Endothelial cell of umbilical vein (primary cell): ENCODE results near the gene ATXN7L1. TPM values are rescaled to one million over a fixed set of nuclear protein-coding genes. Genes with fewer than 3 reads are reported as not detected.

ENCODE experiments used
- BruUV-seq: library from RNA; stranded (reverse); fragments of 400-500 nt; replicated peaks from 2 replicates; lab custom pipeline; 2021; lab: Mats Ljungman, UMichigan
- CTCF ChIA-PET: fragments of 300-600, 350-600 bp; sonication (Branson Sonifier 250); formaldehyde crosslinking; loops from one replicate; lab custom pipeline; 2021; ENCODE audit warnings: antibody characterized with exemption, inconsistent platforms; lab: Charles Lee
- POLR2A ChIA-PET: fragments of 300-600, 350-600 bp; sonication (Branson Sonifier 250); formaldehyde crosslinking; loops from one replicate; lab custom pipeline; 2021; ENCODE audit warnings: antibody characterized with exemption, inconsistent platforms; lab: Charles Lee
- DNase-seq: peaks from one replicate; pipeline ENCODE4 v3.0.0-alpha.2; 2011; ENCODE audit warnings: low read depth, low spot score
- FAIRE-seq: peaks from 2 replicates; lab custom pipeline; 2011; peaks lifted over from hg19 to GRCh38; lab: Jason Lieb, UNC
- H2AFZ ChIP-seq: 2 replicates; pipeline ENCODE4 v1.6.0; 2012; ENCODE audit warnings: low read depth, low read length, control low read depth, inconsistent platforms
- H3K27ac ChIP-seq: 2 replicates; pipeline ENCODE4 v1.5.1; 2011; ENCODE audit warnings: low read depth, mild to moderate bottlenecking, control low read depth, low read length, moderate library complexity; ENCODE audit not compliant: insufficient read depth
- H3K27me3 ChIP-seq, 2 experiments: 2 replicates each; pipeline versions ENCODE4 v1.6.0 to v1.6.1; 2011; ENCODE audit warnings: low read length in 2 of 2, mixed read lengths in 1 of 2; ENCODE audit not compliant: control insufficient read depth in 2 of 2, insufficient read depth in 2 of 2
- H3K36me3 ChIP-seq, 2 experiments: 2 replicates in 1 of 2; 3 replicates in 1 of 2; pipeline ENCODE4 v1.5.1; 2011; ENCODE audit warnings: low read length in 2 of 2, mild to moderate bottlenecking in 1 of 2, moderate library complexity in 1 of 2; ENCODE audit not compliant: control insufficient read depth in 2 of 2, insufficient read depth in 2 of 2; ENCODE audit errors: extremely low read depth in 1 of 2
- H3K4me1 ChIP-seq: 3 replicates; pipeline ENCODE4 v1.5.1; 2011; ENCODE audit warnings: mild to moderate bottlenecking, low read length; ENCODE audit not compliant: control insufficient read depth, insufficient read depth; ENCODE audit errors: extremely low read depth
- H3K4me2 ChIP-seq: 2 replicates; pipeline ENCODE4 v1.6.1; 2011; ENCODE audit warnings: low read length, control low read depth, mixed read lengths; ENCODE audit not compliant: insufficient read depth
- H3K4me3 ChIP-seq, 3 experiments: fragments of 200-600 bp in 1 of 3; sonication (generic), shearing (Covaris generic) in 1 of 3; replicated peaks in 1 of 3; 2 replicates each; pipeline ENCODE4 v1.5.1; 2011 to 2016; ENCODE audit warnings: control low read depth in 3 of 3, low read length in 3 of 3, mild to moderate bottlenecking in 2 of 3, inconsistent platforms in 1 of 3, low read depth in 1 of 3, moderate library complexity in 1 of 3; ENCODE audit not compliant: insufficient read depth in 1 of 3
- H3K79me2 ChIP-seq: 2 replicates; pipeline ENCODE4 v1.6.0; 2012; ENCODE audit warnings: low read length, inconsistent platforms; ENCODE audit not compliant: control insufficient read depth, insufficient read depth
- H3K9ac ChIP-seq: replicated peaks from 2 replicates; pipeline ENCODE3; 2011; ENCODE audit warnings: low read length, control low read depth; ENCODE audit not compliant: insufficient read depth; ENCODE audit errors: extremely low read depth
- H3K9me1 ChIP-seq: replicated peaks from 3 replicates; pipeline ENCODE4 v1.6.0; 2011; ENCODE audit warnings: mild to moderate bottlenecking, low read length; ENCODE audit not compliant: control insufficient read depth, insufficient read depth; ENCODE audit errors: extremely low read depth
- H3K9me3 ChIP-seq: replicated peaks from 2 replicates; pipeline ENCODE4 v1.5.1; 2012; ENCODE audit warnings: low read length, inconsistent platforms; ENCODE audit not compliant: control insufficient read depth, insufficient read depth
- H4K20me1 ChIP-seq: replicated peaks from 2 replicates; pipeline ENCODE3; 2011; ENCODE audit warnings: mild to moderate bottlenecking, low read length; ENCODE audit not compliant: control insufficient read depth, insufficient read depth; ENCODE audit errors: extremely low read depth
- EZH2 ChIP-seq: IDR thresholded peaks from 2 replicates; pipeline ENCODE4 v1.6.1; 2012; ENCODE audit warnings: borderline replicate concordance, low read depth, mild to moderate bottlenecking, moderate library complexity, low read length, inconsistent platforms; ENCODE audit not compliant: severe bottlenecking
- FOS ChIP-seq: IDR thresholded peaks from 2 replicates; pipeline ENCODE4 v1.6.1; 2011; ENCODE audit warnings: mild to moderate bottlenecking, low read length, moderate library complexity, borderline replicate concordance; ENCODE audit not compliant: insufficient read depth
- GATA2 ChIP-seq: IDR thresholded peaks from 2 replicates; pipeline ENCODE4 v1.7.0; 2011; ENCODE audit warnings: low read depth, mild to moderate bottlenecking, moderate library complexity, mixed read lengths, low read length; ENCODE audit not compliant: insufficient read length, insufficient read depth
- JUN ChIP-seq: IDR thresholded peaks from 2 replicates; pipeline ENCODE4 v1.6.1; 2011; ENCODE audit warnings: borderline replicate concordance, low read depth; ENCODE audit not compliant: insufficient read length, insufficient read depth
- MYC ChIP-seq: IDR thresholded peaks from one replicate; pipeline ENCODE4 v1.6.1; 2011; ENCODE audit warnings: mild to moderate bottlenecking, low read depth, low read length
- POLR2A ChIP-seq: IDR thresholded peaks from 2 replicates; pipeline ENCODE4 v1.6.1; 2012; ENCODE audit warnings: low read depth, mild to moderate bottlenecking, control low read depth, low read length
- POLR2AphosphoS5 ChIP-seq: IDR thresholded peaks from 2 replicates; pipeline ENCODE4 v1.6.1; 2012; ENCODE audit warnings: low read depth, mild to moderate bottlenecking, control low read depth, low read length, moderate library complexity; ENCODE audit not compliant: insufficient read depth
- dilution Hi-C: fragments of 300-500 bp; cut with MboI; formaldehyde crosslinking; loops from one replicate; pipeline ENCODE4 v1.15.0; 2019; ENCODE audit warnings: low sequenced_read_pairs; ENCODE audit not compliant: extremely low pct_ligation_motif_present
- intact Hi-C: fragments of 100-400 bp; cut with micrococcal nuclease; formaldehyde crosslinking; loops from one replicate; pipeline ENCODE4 v1.10.0; 2022
- polyA plus RNA-seq, 4 experiments: library from polyadenylated mRNA; depleted of rRNA in 3 of 4; stranded (reverse) in 3 of 4; unstranded in 1 of 4; fragments of >200 nt; gene quantifications; 2 replicates each; pipeline versions ENCODE4 v1.2.1 to v1.2.3, GENCODE V29; 2011 to 2012; ENCODE audit warnings: missing spikeins in 1 of 4
- total RNA-seq: library from RNA; stranded (reverse); gene quantifications from 2 replicates; pipeline ENCODE4 v1.2.3, GENCODE V29; 2021
- TF ChIP-seq, protein P1 (sequence below), 2 donors: IDR thresholded peaks; 1 replicate in 1 of 2; 2 replicates in 1 of 2; pipeline ENCODE4 v1.5.1; 2011; ENCODE audit warnings: low read length in 2 of 2, mild to moderate bottlenecking in 2 of 2, moderate library complexity in 2 of 2, control low read depth in 1 of 2, inconsistent platforms in 1 of 2, low read depth in 1 of 2; ENCODE audit not compliant: insufficient read depth in 1 of 2; ENCODE audit errors: extremely low read depth in 1 of 2
- TF ChIP-seq, protein P2 (sequence below): IDR thresholded peaks from 2 replicates; pipeline ENCODE4 v1.6.1; 2011; ENCODE audit not compliant: insufficient read depth, insufficient read length

Gene ATXN7L1
- total and polyA plus RNA-seq, 2 donors (not counting 3 experiments of a cell fraction or from before 2014, with no cell fraction given) = 4.6 to 15.6 TPM

DNA sequence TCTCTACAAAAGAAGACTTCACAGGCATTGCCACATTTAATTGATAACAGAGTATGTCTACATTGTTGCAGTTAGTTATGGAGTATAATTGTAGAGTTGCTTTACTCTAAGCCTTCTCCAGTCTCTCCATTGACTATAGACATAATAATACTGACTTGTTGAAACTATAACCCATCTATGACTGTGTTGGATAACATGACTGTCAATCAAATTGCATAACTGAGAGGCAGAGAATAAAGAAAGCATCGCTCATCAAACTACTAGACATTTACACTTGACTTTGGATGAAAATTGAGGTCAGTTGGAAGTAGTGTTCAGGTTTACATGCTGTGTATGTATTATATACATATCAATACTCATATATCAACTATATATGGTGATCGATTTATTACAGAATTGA, 3.4 kb upstream of the ATXN7L1 start:
- intact Hi-C loops = loop anchor here (10.0 kb wide), 1 partner anchor 225 kb away; no protein-coding TSS in a partner anchor
- Histone ChIP-seq H2AFZ (no peak overlapping the region), H3K79me2 (no peaks in the 10 kb centered on the region), H3K27ac (no peak overlapping the region), H3K4me3 (no peak overlapping the region), H3K9me1 (no peaks in the 10 kb centered on the region), H3K9me3 (no peaks in the 10 kb centered on the region), H4K20me1 (no peaks in the 10 kb centered on the region), H3K4me1 (peaks cover 9% of the 10 kb centered on the region), H3K27me3 (no peaks in the 10 kb centered on the region), H3K36me3 (no peaks in the 10 kb centered on the region), H3K4me2 (no peak overlapping the region), H3K9ac (no peak overlapping the region)
- CTCF ChIA-PET = no interaction called here
- TF ChIP-seq MYC (no peak), JUN (no peak)
- TF ChIP-seq, protein P1, sequence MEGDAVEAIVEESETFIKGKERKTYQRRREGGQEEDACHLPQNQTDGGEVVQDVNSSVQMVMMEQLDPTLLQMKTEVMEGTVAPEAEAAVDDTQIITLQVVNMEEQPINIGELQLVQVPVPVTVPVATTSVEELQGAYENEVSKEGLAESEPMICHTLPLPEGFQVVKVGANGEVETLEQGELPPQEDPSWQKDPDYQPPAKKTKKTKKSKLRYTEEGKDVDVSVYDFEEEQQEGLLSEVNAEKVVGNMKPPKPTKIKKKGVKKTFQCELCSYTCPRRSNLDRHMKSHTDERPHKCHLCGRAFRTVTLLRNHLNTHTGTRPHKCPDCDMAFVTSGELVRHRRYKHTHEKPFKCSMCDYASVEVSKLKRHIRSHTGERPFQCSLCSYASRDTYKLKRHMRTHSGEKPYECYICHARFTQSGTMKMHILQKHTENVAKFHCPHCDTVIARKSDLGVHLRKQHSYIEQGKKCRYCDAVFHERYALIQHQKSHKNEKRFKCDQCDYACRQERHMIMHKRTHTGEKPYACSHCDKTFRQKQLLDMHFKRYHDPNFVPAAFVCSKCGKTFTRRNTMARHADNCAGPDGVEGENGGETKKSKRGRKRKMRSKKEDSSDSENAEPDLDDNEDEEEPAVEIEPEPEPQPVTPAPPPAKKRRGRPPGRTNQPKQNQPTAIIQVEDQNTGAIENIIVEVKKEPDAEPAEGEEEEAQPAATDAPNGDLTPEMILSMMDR (IDR thresholded peaks at IDR 0.05; ENCODE audit: extremely low read depth in 1 of 2, insufficient read depth in 1 of 2, low read depth in 1 of 2, low read length in 2 of 2) = no peak
- BruUV-seq = no TSS peak
- FAIRE-seq (no peak), DNase-seq (no peak)
- POLR2A ChIA-PET = no interaction called here
- dilution Hi-C loops = no loop called here

DNA sequence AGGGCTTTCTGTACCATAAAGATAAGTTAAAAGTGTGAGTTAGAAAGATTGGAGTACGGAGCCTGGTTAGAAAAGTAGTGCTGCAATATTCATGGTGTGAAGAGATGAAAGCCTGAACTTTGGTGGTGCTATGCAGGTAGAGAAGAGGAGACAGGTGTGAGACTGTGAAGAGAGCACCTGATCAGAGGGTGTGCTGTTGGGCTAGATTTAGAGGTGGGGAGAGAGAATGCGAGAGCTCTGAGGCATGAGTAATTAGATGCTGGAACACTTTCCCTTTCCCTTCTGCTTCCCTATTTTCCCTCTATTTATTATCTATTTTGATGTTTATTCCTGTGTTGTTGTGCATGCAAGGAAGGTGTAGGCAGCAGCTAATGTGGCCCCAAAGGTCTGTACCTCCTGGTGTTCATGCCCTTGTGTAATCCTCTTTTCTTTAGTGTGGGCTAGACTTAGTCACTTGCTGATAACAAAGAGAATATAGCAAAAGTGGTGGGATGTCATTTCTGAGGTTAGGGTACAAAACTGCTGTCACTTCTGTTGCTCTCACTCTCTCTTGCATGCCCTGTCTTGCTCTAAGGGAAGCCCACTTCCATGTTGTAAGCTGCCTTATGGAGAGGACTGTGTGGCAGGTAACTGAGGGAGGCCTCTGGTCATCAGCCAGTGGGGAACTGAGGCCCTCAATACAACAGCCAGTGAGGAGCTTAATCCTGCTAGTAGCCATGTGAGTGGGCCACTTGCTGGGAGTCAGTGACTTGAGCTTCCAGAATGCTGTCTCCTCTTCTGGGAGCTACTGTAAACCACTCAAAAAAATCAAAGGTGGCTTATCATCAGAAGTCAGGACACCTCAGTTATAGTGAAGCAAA, 2.6 kb upstream of the ATXN7L1 start:
- Histone ChIP-seq H3K9ac (no peak overlapping the region), H3K9me3 (no peaks in the 10 kb centered on the region), H3K4me1 (peaks cover 9% of the 10 kb centered on the region), H3K27ac (no peak overlapping the region), H4K20me1 (no peaks in the 10 kb centered on the region), H3K27me3 (no peaks in the 10 kb centered on the region), H3K36me3 (no peaks in the 10 kb centered on the region), H2AFZ (no peak overlapping the region), H3K4me2 (no peak overlapping the region), H3K79me2 (no peaks in the 10 kb centered on the region), H3K9me1 (no peaks in the 10 kb centered on the region), H3K4me3 (no peak overlapping the region)
- POLR2A ChIA-PET = no interaction called here
- dilution Hi-C loops (no loop called here), intact Hi-C loops (loop anchor here (10.0 kb wide), 1 partner anchor 224 kb away; no protein-coding TSS in a partner anchor)
- CTCF ChIA-PET = interaction anchor here (1.2 to 3.3 kb wide), 4 partner anchors 14 to 118 kb away, joined by 3 to 35 read pairs (median 18); no protein-coding TSS in a partner anchor
- DNase-seq (no peak), FAIRE-seq (no peak)
- BruUV-seq = no TSS peak
- TF ChIP-seq MYC (no peak), GATA2 (no peak), EZH2 (no peak), POLR2AphosphoS5 (no peak), JUN (no peak), FOS (no peak), POLR2A (no peak)
- TF ChIP-seq, protein P2, sequence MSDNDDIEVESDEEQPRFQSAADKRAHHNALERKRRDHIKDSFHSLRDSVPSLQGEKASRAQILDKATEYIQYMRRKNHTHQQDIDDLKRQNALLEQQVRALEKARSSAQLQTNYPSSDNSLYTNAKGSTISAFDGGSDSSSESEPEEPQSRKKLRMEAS = no peak
- TF ChIP-seq, protein P1 (IDR thresholded peaks at IDR 0.05; ENCODE audit: extremely low read depth in 1 of 2, insufficient read depth in 1 of 2, low read depth in 1 of 2, low read length in 2 of 2) = no peak
